ENCODE results near the gene GPC5.

GRCh38 chr13:91894316-91894715, 495.9 kb downstream of the GPC5 start:
- TF ChIP-seq CHD2 (IDR thresholded peaks at IDR 0.05; ENCODE audit: low read length) (no peak), GTF2F1 (IDR thresholded peaks at IDR 0.05; ENCODE audit: borderline replicate concordance, low read depth, low read length) (no peak), POLR2AphosphoS5 (IDR thresholded peaks at IDR 0.05; ENCODE audit: low read depth, low read length) (no peak), RNF2 (IDR thresholded peaks at IDR 0.05; ENCODE audit: borderline replicate concordance, low read depth, low read length, missing control alignments, poor library complexity, severe bottlenecking) (no peak), CTCF (IDR thresholded peaks at IDR 0.05; ENCODE audit: control extremely low read depth in 1 of 3, insufficient read depth in 1 of 3, low read depth in 1 of 3, low read length in 3 of 3) (no peak), EP300 (IDR thresholded peaks at IDR 0.05; ENCODE audit: borderline replicate concordance in 1 of 2, low read depth in 2 of 2, low read length in 2 of 2) (no peak)

Data from H1 (cell line).